ENCODE data around the gene FIBCD1.

The FIBCD1 gene

GRCh38 chr9:130936285-130937117 is 2.5 kb downstream of the FIBCD1 start:
- DNase-seq (ENCODE audit: low spot score) = peak; percentile 81

DNA sequence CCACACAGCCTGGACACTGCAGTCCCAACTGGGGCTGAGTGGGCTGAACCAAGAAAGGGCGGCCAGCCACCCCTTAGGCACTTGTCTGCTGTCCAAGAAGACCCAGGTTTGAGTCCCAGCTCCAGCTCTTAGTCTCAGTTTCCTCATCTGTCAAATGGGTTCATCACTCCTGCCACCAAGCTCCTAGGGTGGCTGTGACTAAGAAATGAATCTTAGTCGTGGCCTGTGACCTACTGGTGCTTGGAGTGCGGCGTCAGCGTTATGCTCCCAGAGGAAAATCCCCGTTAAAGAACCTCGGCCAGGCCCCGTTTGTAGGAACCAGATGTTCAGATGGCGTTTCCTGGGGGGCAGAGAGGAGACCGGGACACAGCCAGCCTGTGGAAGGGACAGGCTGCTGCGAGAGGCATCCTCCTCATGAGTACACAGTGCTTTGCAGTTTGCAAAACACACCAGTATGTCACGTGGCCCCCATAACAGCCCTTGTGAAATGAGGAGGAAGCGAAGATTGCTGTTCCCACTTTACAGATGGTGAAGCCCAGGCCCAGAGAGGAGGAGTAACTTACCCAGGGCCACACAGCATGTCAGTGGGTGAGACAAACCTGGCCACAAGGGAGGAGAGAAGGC is 3.3 kb downstream of the FIBCD1 start:
- DNase-seq (ENCODE audit: low spot score) = no peak

DNA sequence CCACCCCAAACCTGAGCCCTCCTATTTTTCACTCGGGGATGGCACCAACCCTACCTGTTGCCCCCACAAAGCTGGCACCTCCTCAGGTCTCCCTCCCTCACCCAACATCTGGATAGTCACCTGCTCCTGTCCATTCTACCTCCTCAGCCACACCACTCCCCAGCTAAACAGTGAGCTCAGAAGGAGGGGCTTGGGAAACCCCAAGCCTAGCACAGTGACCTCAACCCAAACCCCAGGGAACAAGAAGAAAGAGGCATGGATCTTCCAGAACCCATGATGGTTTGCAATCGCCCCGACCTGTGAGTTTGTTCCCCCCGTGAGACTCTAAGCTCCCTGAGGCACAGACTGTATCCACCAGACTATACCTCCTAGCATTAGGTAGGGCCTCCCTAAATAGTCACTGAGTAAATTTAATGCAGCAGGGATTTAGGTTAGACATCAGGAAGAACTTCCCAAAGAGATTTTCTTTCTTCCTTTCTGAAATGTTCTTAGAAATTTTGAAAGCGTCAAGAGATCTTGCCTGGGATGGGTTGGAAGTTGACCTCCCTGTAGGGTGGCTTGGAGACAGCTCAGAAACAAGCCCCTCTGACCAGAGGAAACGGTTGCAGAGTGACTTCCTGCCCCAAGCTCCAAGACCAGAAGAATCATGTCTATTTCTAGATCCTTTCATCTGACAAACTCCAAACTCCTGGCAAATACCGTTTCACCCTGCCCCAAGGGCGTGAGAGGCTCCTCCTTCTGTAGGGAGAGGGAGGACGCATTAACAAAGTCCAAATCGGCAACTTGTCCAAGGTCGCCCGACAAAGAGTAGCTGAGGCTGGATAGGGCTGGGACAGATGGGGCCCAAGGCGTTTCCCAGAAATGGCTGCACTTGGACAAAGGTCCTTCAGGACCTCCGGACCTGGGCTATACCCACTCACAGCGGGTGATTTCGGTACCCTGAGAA is 4.1 kb downstream of the FIBCD1 start:
- no peak for DNase-seq (ENCODE audit: low spot score)

GRCh38 chr9:130934246-130934645 is 4.8 kb downstream of the FIBCD1 start:
- no peak for DNase-seq (ENCODE audit: low spot score)

- no peak for DNase-seq (ENCODE audit: low spot score)
Measured at GRCh38 chr9:130933114-130934046, 5.7 kb downstream of the FIBCD1 start.

DNA sequence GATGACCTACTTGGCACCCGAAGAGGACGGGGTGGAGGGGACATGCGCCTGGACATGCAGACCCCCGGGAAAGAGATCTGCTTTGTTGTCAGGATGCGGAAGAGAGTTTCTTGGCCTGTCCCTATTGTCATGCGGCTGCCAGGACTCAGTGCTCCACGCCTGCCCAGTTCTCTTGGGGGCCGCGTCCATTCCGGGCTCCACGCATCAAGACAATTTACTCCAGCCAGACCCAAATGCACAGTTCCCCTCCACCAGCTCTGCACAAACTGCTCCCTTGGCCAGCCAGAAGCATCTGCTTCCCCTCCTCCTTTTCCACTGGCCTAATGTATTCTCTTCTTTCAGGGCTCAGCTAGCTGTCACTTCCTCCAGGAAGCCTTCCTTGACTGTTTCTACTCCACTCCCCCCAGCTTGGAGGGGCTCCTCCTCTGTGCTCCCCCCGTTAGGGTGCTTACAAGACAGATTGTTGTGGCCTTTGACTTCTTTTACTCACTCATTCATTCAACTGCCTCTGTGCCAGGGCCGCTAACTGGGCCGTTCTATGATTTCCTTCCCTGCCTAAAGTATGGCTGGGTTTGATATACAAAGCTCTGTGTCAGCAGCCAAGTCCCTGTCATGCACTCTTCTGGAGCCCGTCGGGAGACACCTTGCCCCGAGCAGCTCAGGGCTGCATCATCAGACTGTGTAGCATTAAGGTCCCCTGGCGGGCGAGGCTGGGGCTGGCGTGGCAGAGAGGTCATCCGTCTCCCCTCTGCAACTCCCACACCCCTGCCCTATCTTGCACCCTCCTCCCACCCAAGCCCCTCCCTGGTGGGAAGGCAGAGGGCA is 6.6 kb downstream of the FIBCD1 start:
- no peak for DNase-seq (ENCODE audit: low spot score)

- no peak for DNase-seq (ENCODE audit: low spot score)
Measured at GRCh38 chr9:130931508-130932254, 7.4 kb downstream of the FIBCD1 start.

- DNase-seq (ENCODE audit: low spot score) = no peak
Measured at GRCh38 chr9:130930804-130931349, 8.2 kb downstream of the FIBCD1 start.

- DNase-seq (ENCODE audit: low spot score) = no peak
Measured at GRCh38 chr9:130930132-130930803, 8.8 kb downstream of the FIBCD1 start.

DNA sequence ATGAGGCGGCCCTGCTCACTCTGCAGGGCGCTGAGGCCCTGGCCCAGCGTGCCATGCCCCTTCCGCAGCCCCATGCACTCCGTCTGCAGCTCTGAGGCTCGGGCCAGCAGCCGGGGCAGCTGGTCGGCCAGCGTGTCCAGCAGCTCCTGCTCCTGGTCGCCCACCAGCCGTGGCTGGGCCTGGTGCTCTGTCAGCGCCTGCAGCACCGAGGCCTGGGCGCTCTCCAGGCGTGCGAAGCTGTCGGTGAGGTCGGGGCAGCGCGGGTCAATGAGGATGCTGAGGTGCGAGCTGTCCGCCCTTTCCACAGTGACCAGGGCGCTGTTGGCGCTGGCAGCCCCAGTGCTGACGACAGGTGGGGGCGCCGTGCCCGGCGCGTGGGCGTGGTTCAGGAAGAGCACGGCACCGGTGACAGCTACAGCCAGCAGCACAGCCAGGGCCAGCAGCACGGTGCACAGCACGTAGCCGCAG is 9.4 kb downstream of the FIBCD1 start:
- no peak for DNase-seq (ENCODE audit: low spot score)

DNA sequence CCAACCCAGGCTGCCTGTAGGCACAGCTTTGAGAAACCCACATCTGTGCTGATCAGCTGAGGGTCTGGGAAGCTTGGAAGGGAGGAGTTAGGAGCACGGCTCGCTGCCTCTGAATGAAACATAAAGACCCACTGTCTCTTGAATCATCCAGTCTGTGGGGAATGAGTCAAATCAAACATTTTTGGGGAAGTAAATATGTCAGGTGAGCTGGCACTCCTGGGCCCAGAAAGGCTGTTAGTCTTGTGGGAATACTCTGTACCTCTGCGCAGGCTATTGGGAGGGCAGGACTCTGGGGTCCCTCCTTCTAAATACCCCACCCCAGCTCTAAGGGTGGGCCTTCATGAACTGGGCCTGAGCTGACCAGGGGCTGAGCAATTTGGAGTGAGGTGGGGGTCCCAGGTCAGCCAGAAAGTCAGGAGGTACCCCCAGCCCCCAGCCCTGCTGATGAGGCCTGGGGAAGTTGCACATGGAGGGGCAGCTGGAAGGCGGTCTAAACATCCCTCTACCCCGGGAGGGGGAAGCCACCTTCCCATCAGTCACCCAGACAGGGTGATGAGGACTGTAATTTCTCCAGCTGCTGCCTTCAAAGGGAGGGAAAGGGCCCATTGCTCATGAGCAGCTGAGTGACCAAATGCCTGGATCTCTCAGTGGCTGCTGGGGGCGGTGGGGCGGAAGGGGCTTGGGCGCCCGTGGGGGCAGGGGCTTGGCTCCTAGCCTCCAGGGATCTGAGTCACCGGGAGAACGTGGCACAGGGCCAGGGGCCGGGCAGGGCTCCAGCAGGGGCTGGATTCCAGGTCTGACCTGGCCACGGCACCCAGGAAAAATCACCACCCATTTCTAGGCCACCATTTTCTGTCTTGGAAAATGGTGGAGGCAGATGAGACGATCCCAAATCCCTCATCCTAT is 10.8 kb downstream of the FIBCD1 start:
- DNase-seq (ENCODE audit: low spot score) = no peak

GRCh38 chr9:130927338-130927737 is 11.7 kb downstream of the FIBCD1 start:
- no peak for DNase-seq (ENCODE audit: low spot score)

DNA sequence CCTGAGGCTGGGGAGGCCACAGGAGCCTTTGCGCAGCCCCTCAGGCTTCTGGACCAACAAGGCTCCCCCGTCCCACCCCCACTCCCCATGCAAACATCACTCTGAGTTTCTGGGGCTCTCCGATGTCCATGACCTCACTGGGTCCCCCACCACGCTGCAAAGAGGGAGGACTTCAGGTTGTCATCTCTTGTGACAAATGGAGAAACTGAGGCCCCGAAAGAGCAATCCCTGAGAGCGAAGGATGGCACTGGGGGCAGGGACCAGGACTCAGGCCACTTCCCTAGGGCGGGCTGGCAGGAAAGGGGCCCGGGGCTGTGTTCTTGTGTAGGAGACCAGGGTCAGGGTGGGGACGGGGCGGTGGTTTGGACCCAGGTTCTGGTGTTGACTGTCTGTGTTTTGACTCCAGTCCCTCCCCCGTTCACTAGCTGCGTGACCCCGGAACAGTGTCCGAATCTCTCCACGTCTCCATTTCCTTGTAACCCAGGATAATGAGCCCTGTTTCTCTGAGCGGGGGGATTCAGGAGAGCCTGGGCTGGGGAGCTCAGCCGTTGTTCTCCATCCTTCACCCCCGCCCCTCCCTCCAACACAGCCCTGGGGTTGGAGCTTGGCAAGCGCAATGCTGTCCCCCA is 13.9 kb downstream of the FIBCD1 start:
- DNase-seq (ENCODE audit: low spot score) = no peak

GRCh38 chr9:130924448-130924788 is 14.6 kb downstream of the FIBCD1 start:
- DNase-seq (ENCODE audit: low spot score) = no peak

- no peak for DNase-seq (ENCODE audit: low spot score)
Measured at GRCh38 chr9:130923611-130924447, 15.2 kb downstream of the FIBCD1 start.

DNA sequence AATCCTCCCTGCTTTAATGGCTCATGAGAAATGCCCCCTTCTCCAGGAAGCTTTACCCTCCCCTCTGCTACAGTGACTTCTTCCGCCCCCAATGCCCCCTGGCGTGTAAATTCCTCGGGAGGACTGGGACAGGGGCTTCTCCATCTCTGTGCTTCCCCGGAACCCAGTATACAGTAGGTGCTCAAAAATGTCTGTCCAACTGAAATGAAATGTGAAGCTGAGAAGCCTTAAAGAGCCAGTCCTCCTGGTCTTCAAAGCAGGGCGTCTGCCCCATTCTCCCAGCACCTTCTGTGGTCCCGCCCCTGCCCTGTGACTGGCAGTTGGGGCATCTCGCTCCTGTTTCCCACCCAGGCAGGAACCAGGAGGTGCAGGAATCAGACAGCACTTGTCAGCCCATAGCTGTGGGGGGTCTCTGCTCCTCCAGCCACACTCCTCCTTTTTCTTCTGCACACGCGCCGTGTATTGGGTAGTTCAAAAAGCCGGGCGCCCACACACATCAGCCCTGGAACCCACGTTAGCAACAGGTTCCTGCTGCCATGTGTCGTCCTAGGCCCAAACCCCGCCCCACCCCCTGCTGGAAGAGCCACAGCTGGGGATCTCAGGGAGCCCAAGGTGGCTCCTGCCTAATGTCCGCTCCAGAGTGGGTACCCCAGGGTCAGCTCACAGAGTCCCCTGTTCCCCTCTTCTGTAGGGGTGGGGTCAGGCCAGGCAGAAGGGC is 16.0 kb downstream of the FIBCD1 start:
- no peak for DNase-seq (ENCODE audit: low spot score)
